Astrocyte of the cerebellum (primary cell): Measurements from ENCODE around the gene RPL14.

Experiments used
- DNase-seq: peaks from one replicate; pipeline ENCODE4 v3.0.0-alpha.2; 2011; ENCODE audit warnings: low read depth
- H3K4me3 ChIP-seq: 2 replicates; pipeline ENCODE4 v1.5.1; 2011; ENCODE audit warnings: mild to moderate bottlenecking, low read depth, low read length, moderate library complexity
- CTCF ChIP-seq: IDR thresholded peaks from 2 replicates; pipeline ENCODE4 v1.5.1; 2012; ENCODE audit warnings: low read length, low read depth, moderate library complexity, mild to moderate bottlenecking; ENCODE audit errors: missing control alignments
- in situ Hi-C: cut with HindIII; loops from 2 replicates; pipeline ENCODE4 v1.10.0; 2017; ENCODE audit warnings: low sequenced_read_pairs

The RPL14 gene

GRCh38 chr3:40497288-40497687, 40.1 kb downstream of the RPL14 start:
- no peak for TF ChIP-seq CTCF
- DNase-seq, result no peak
- no peak overlapping the region for H3K4me3 ChIP-seq
- in situ Hi-C loops, result no loop called here

- in situ Hi-C loops, result no loop called here
- no peak for TF ChIP-seq CTCF
- no peak for DNase-seq
- H3K4me3 ChIP-seq, result no peak overlapping the region
Measured at GRCh38 chr3:40499952-40500351, 42.8 kb downstream of the RPL14 start.

- in situ Hi-C loops, result no loop called here
Measured at GRCh38 chr3:40502034-40502433, 44.9 kb downstream of the RPL14 start.

GRCh38 chr3:40504636-40505430, 47.7 kb downstream of the RPL14 start:
- TF ChIP-seq CTCF, result no peak
- no peak overlapping the region for H3K4me3 ChIP-seq
- peak; percentile 66 for DNase-seq
- in situ Hi-C loops, result no loop called here

More at GRCh38 chr3:40502034-40502433, 44.9 kb downstream of the RPL14 start:
- TF ChIP-seq CTCF, result no peak
- H3K4me3 ChIP-seq, result no peak overlapping the region
- no peak for DNase-seq

GRCh38 chr3:40505599-40506462, 48.7 kb downstream of the RPL14 start, which contains the start of gene ZNF620:
Gene ZNF620, plus strand, starts transcription at chr3:40506039. Its CDS starts 314 bp downstream, at chr3:40506353.
- peak; percentile 53 for TF ChIP-seq CTCF
- H3K4me3 ChIP-seq, result peak within 1 kb of the TSS; percentile 56
- in situ Hi-C loops, result no loop called here
- no peak for DNase-seq

GRCh38 chr3:40511031-40511718, 54.0 kb downstream of the RPL14 start:
- no peak for DNase-seq
- H3K4me3 ChIP-seq, result no peak overlapping the region
- TF ChIP-seq CTCF, result no peak
- in situ Hi-C loops, result no loop called here
